Measurements from ENCODE around the gene PHLDA1.

- no peak for TF ChIP-seq EZH2 (IDR thresholded peaks at IDR 0.05; ENCODE audit: borderline replicate concordance, insufficient read depth, low read depth, low read length, poor library complexity, severe bottlenecking)
- TF ChIP-seq, protein P1, sequence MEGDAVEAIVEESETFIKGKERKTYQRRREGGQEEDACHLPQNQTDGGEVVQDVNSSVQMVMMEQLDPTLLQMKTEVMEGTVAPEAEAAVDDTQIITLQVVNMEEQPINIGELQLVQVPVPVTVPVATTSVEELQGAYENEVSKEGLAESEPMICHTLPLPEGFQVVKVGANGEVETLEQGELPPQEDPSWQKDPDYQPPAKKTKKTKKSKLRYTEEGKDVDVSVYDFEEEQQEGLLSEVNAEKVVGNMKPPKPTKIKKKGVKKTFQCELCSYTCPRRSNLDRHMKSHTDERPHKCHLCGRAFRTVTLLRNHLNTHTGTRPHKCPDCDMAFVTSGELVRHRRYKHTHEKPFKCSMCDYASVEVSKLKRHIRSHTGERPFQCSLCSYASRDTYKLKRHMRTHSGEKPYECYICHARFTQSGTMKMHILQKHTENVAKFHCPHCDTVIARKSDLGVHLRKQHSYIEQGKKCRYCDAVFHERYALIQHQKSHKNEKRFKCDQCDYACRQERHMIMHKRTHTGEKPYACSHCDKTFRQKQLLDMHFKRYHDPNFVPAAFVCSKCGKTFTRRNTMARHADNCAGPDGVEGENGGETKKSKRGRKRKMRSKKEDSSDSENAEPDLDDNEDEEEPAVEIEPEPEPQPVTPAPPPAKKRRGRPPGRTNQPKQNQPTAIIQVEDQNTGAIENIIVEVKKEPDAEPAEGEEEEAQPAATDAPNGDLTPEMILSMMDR (IDR thresholded peaks at IDR 0.05) = no peak
Observed at GRCh38 chr12:76047060-76047459, 15.5 kb upstream of the PHLDA1 start.
